ENCODE measurements around the gene ACAD11.

- no peak for TF ChIP-seq ARNT (IDR thresholded peaks at IDR 0.05)
- no peak for TF ChIP-seq CTCF (IDR thresholded peaks at IDR 0.05 in 2 of 3, conservative IDR thresholded peaks at IDR 0.05 in 1 of 3; ENCODE audit: insufficient read depth in 2 of 3, low read depth in 1 of 3, low read length in 3 of 3)
- TF ChIP-seq EZH2 (IDR thresholded peaks at IDR 0.05; ENCODE audit: borderline replicate concordance, low read depth, low read length) = no peak
- no peak for TF ChIP-seq MAX (CRISPR knock-in tag; IDR thresholded peaks at IDR 0.05)
- TF ChIP-seq ZNF444 (CRISPR knock-in tag; IDR thresholded peaks at IDR 0.05) = no peak
- TF ChIP-seq ZNF143 (CRISPR knock-in tag; IDR thresholded peaks at IDR 0.05) = no peak
- no peak for TF ChIP-seq IRF1 (CRISPR knock-in tag; IDR thresholded peaks at IDR 0.05; ENCODE audit: borderline replicate concordance)
- no peak for TF ChIP-seq ZNF707 (CRISPR knock-in tag; conservative IDR thresholded peaks at IDR 0.05)
- TF ChIP-seq CGGBP1 (CRISPR knock-in tag; IDR thresholded peaks at IDR 0.05) = no peak
- no peak for TF ChIP-seq NCOR1 (IDR thresholded peaks at IDR 0.05)
- no peak for TF ChIP-seq RFX5 (IDR thresholded peaks at IDR 0.05; ENCODE audit: low read depth, low read length)
Measured at GRCh38 chr3:132542577-132542976, 117.0 kb downstream of the ACAD11 start.
